K562 (cell line): ENCODE data around the gene AOC3. TPM values are rescaled to one million over a fixed set of nuclear protein-coding genes. Genes with fewer than 3 reads are reported as not detected.

Experiments used
- ATAC-seq: fragments of 200-7000 bp; cut with Tn5 transposase; 3 replicates; pipeline ENCODE4 v1.9.1; 2020; ENCODE audit warnings: moderate library complexity
- BruUV-seq: library from RNA; stranded (reverse); fragments of 400-500 nt; replicated peaks from 2 replicates; lab custom pipeline; 2021; lab: Mats Ljungman, UMichigan
- CTCF ChIA-PET: fragments of 300-600 bp; formaldehyde crosslinking; extraction: SDS; loops from one replicate; lab custom pipeline; 2021; ENCODE audit warnings: low intra/inter-chr PET ratio; lab: Yijun Ruan, JAX
- POLR2A ChIA-PET: fragments of 300-600, 350-650 bp; sonication (Branson Sonifier 250); formaldehyde crosslinking; extraction: SDS; loops from one replicate; lab custom pipeline; 2021; ENCODE audit warnings: antibody characterized with exemption, inconsistent platforms; lab: Yijun Ruan, JAX
- DNase-seq, 4 experiments: peaks; one replicate each; pipeline versions ENCODE4 v3.0.0 to v3.0.0-alpha.2; 2011 to 2018; ENCODE audit warnings: low spot score in 3 of 4, mixed read lengths in 3 of 4; ENCODE audit errors: extremely low read depth in 1 of 4
- FAIRE-seq: peaks from 2 replicates; lab custom pipeline; 2011; peaks lifted over from hg19 to GRCh38; lab: Jason Lieb, UNC
- H2AFZ ChIP-seq: 2 replicates; pipeline ENCODE4 v1.6.0; 2011; ENCODE audit warnings: low read depth, low read length, control low read depth, inconsistent platforms
- H3K27ac ChIP-seq: fragments of 200-600 bp; 3 replicates; pipeline ENCODE4 v1.8.0; 2011; ENCODE audit warnings: low read depth, mild to moderate bottlenecking, control low read depth, inconsistent platforms, low read length, moderate library complexity, mixed read lengths; ENCODE audit errors: extremely low read depth
- H3K27me3 ChIP-seq, 2 experiments: fragments of 300-600 bp in 1 of 2; 2 replicates in 1 of 2; 3 replicates in 1 of 2; pipeline versions ENCODE4 v1.6.0 to v1.8.0; 2011; ENCODE audit warnings: inconsistent platforms in 2 of 2, low read length in 2 of 2, mild to moderate bottlenecking in 1 of 2, mixed read lengths in 1 of 2, moderate library complexity in 1 of 2; ENCODE audit not compliant: control insufficient read depth in 2 of 2, insufficient read depth in 2 of 2
- H3K36me3 ChIP-seq: fragments of 300-600 bp; 3 replicates; pipeline ENCODE4 v1.8.0; 2011; ENCODE audit warnings: mild to moderate bottlenecking, low read length, inconsistent platforms; ENCODE audit not compliant: control insufficient read depth, insufficient read depth
- H3K4me1 ChIP-seq, 2 experiments: fragments of 200-600 bp in 1 of 2; replicated peaks in 1 of 2; 2 replicates in 1 of 2; 3 replicates in 1 of 2; pipeline versions ENCODE4 v1.5.1 to v1.8.0; 2011; ENCODE audit warnings: inconsistent platforms in 2 of 2, low read length in 2 of 2, mild to moderate bottlenecking in 1 of 2, mixed read lengths in 1 of 2, moderate library complexity in 1 of 2; ENCODE audit not compliant: control insufficient read depth in 2 of 2, insufficient read depth in 2 of 2
- H3K4me2 ChIP-seq: 2 replicates; pipeline ENCODE4 v1.6.1; 2011; ENCODE audit warnings: low read length, control low read depth, inconsistent platforms, mixed read lengths; ENCODE audit not compliant: insufficient read depth
- H3K4me3 ChIP-seq: fragments of 200-600 bp; sonication (generic), shearing (Covaris generic); 2 replicates; pipeline ENCODE4 v1.5.1; 2016; ENCODE audit warnings: control low read depth, inconsistent platforms
- H3K79me2 ChIP-seq: fragments of 200-600 bp; 3 replicates; pipeline ENCODE4 v1.8.0; 2011; ENCODE audit warnings: low read length, inconsistent platforms; ENCODE audit not compliant: control insufficient read depth, insufficient read depth
- H3K9ac ChIP-seq, 2 experiments: 2 replicates each; pipeline versions ENCODE4 v1.6.0 to v1.6.1; 2011; ENCODE audit warnings: low read depth in 2 of 2, low read length in 2 of 2, control low read depth in 1 of 2, inconsistent platforms in 1 of 2, mild to moderate bottlenecking in 1 of 2, mixed read lengths in 1 of 2; ENCODE audit not compliant: insufficient read depth in 1 of 2
- H3K9me1 ChIP-seq: one replicate; pipeline ENCODE4 v1.6.0; 2011; ENCODE audit warnings: inconsistent platforms, mild to moderate bottlenecking, low read length, moderate library complexity; ENCODE audit not compliant: control insufficient read depth, insufficient read depth
- H3K9me3 ChIP-seq: replicated peaks from 2 replicates; pipeline ENCODE4 v1.5.1; 2011; ENCODE audit warnings: low read depth, low read length, inconsistent platforms; ENCODE audit not compliant: control insufficient read depth, insufficient read depth
- H4K20me1 ChIP-seq: replicated peaks from 2 replicates; pipeline ENCODE4 v1.6.1; 2011; ENCODE audit warnings: low read length, inconsistent platforms, mixed read lengths; ENCODE audit not compliant: control insufficient read depth, insufficient read depth
- BHLHE40 ChIP-seq: IDR thresholded peaks from 2 replicates; pipeline ENCODE4 v1.6.1; 2011; ENCODE audit warnings: low read length, improper control_type of control experiment
- BRD9 ChIP-seq: fragments of 450-650 bp; IDR thresholded peaks from 2 replicates; pipeline ENCODE4 v1.6.1; 2018; ENCODE audit warnings: low read depth; ENCODE audit not compliant: partially characterized antibody
- SMARCB1 ChIP-seq: IDR thresholded peaks from 2 replicates; pipeline ENCODE4 v1.6.1; 2011; ENCODE audit warnings: improper control_type of control experiment, low read depth; ENCODE audit not compliant: insufficient read length
- ZBTB33 ChIP-seq: sonication (generic); formaldehyde crosslinking; IDR thresholded peaks from 2 replicates; pipeline ENCODE4 v1.8.1; 2023; ENCODE audit warnings: mild to moderate bottlenecking, missing genetic modification reagents
- WGBS: fragments of 100-300 bp; shearing (Covaris generic); methylation state at CpG from one replicate; pipeline ENCODE4 v1.1.6; 2016; ENCODE audit warnings: low coverage, mixed read lengths; ENCODE audit not compliant: insufficient coverage; ENCODE audit errors: missing lambda C conversion rate; 5-methylcytosine and 5-hydroxymethylcytosine counted together
- in situ Hi-C: fragments of 300-500 bp; cut with MboI; formaldehyde crosslinking; loops from 4 replicates; pipeline ENCODE4 v1.15.0; 2018; ENCODE audit warnings: inconsistent platforms, mixed read lengths
- intact Hi-C: fragments of 100-400 bp; cut with micrococcal nuclease; formaldehyde crosslinking; loops from 2 replicates; pipeline ENCODE4 v1.14.2; 2022
- polyA plus RNA-seq, 8 experiments: library from polyadenylated mRNA; depleted of rRNA in 4 of 8; stranded (reverse) in 5 of 8; unstranded in 3 of 8; fragments of >200 nt; fragmentation: Nextera tagmentation in 2 of 8; fragmentation: Illumina TruSeq in 1 of 8; extraction: Ambion mirVana in 2 of 8; extraction: Trizol in 1 of 8; gene quantifications; 2 replicates each; pipeline versions ENCODE4 v1.2.1 to v1.2.3, GENCODE V29; 2011 to 2014; ENCODE audit warnings: inconsistent platforms in 1 of 8, missing spikeins in 1 of 8
- total RNA-seq, 7 experiments: library from RNA; depleted of rRNA in 6 of 7; stranded (reverse); fragments of >200 nt in 6 of 7; fragmentation: Illumina TruSeq in 2 of 7; extraction: Trizol in 2 of 7; gene quantifications; 2 replicates each; pipeline versions ENCODE4 v1.2.1 to v1.2.3, GENCODE V29; 2011 to 2021; ENCODE audit warnings: low replicate concordance in 1 of 7

AOC3 gene
- total and polyA plus RNA-seq, 9 of the 15 experiments (the other 6 are each of a cell fraction or from before 2014, with no cell fraction given) = 0.09 to 0.42 (median 0.22) TPM; not detected in 3

- no peaks in the 10 kb centered on the region for H3K36me3 ChIP-seq
- no TSS peak for BruUV-seq
- H3K4me2 ChIP-seq = no peak overlapping the region
- peak overlapping the region in 1 of 2 experiments; percentile 74; a peak in 1 of 4 replicates for H3K9ac ChIP-seq
- no peak overlapping the region for H3K4me3 ChIP-seq
- peak overlapping the region; percentile 69 for H2AFZ ChIP-seq
- WGBS = 53% methylated on average over 10 of the region's 10 CpGs
- peak; percentile 69 for ATAC-seq
- no peaks in the 10 kb centered on the region; the same call in 1 of the 2 replicates for H3K9me3 ChIP-seq
- peak; percentile 48 for FAIRE-seq
- no peaks in the 10 kb centered on the region for H3K79me2 ChIP-seq
- in situ Hi-C loops = no loop called here
- intact Hi-C loops = no loop called here
- H3K9me1 ChIP-seq = no peaks in the 10 kb centered on the region
- POLR2A ChIA-PET = interaction anchor here (1.1 to 1.3 kb wide), 3 partner anchors 11 to 44 kb away, joined by 3 to 4 read pairs (median 3); no protein-coding TSS in a partner anchor
- H3K27ac ChIP-seq = no peak overlapping the region
- no peak for DNase-seq
- CTCF ChIA-PET = no interaction called here
- no peaks in the 10 kb centered on the region for H3K27me3 ChIP-seq
- H3K4me1 ChIP-seq = no peaks in the 10 kb centered on the region; a peak in 1 of 5 replicates
- no peaks in the 10 kb centered on the region for H4K20me1 ChIP-seq
- no peak for TF ChIP-seq BRD9
- peak; percentile 54; the same call in 1 of the 2 replicates for TF ChIP-seq ZBTB33
- TF ChIP-seq SMARCB1 = no peak
- no peak for TF ChIP-seq BHLHE40
Observed at GRCh38 chr17:42891539-42892152, 40.6 kb downstream of the AOC3 start.
